Gastrocnemius medialis (tissue), 4 donors: ENCODE measurements around the gene MAML2.

ENCODE experiments used
- CTCF ChIP-seq, 5 experiments: fragments of 450-650 bp in 3 of 5; fragments of 200-600 bp in 2 of 5; sonication (generic) in 2 of 5; IDR thresholded peaks in 4 of 5; conservative IDR thresholded peaks in 1 of 5; 1 replicate in 4 of 5; 2 replicates in 1 of 5; pipeline ENCODE4 v1.5.1; 2016 to 2019; ENCODE audit warnings: antibody characterized with exemption in 5 of 5, mild to moderate bottlenecking in 3 of 5, moderate library complexity in 3 of 5
- POLR2A ChIP-seq, 2 donors: fragments of 450-650 bp; IDR thresholded peaks; one replicate each; pipeline ENCODE4 v1.6.1; 2017; ENCODE audit warnings: antibody characterized with exemption in 2 of 2, mild to moderate bottlenecking in 2 of 2, moderate library complexity in 2 of 2

- TF ChIP-seq CTCF (IDR thresholded peaks at IDR 0.05 in 4 of 5, conservative IDR thresholded peaks at IDR 0.05 in 1 of 5), result no peak
- TF ChIP-seq POLR2A (IDR thresholded peaks at IDR 0.05), result no peak
Measured at GRCh38 chr11:96303064-96303463, 39.9 kb downstream of the MAML2 start.
